IMR-90 (cell line): ENCODE measurements around the gene NXPH1. TPM values are rescaled to one million over a fixed set of nuclear protein-coding genes. Genes with fewer than 3 reads are reported as not detected.

Source experiments
- ATAC-seq: fragments of 200-7000 bp; cut with Tn5 transposase; 2 replicates; pipeline ENCODE4 v1.9.1; 2020; ENCODE audit warnings: low read depth, mild to moderate bottlenecking, moderate library complexity
- BruUV-seq: library from RNA; stranded (reverse); fragments of 400-500 nt; replicated peaks from 2 replicates; lab custom pipeline; 2021; lab: Mats Ljungman, UMichigan
- CTCF ChIA-PET: fragments of 300-600 bp; formaldehyde crosslinking; extraction: SDS; loops from one replicate; lab custom pipeline; 2021; ENCODE audit warnings: antibody characterized with exemption; lab: Yijun Ruan, JAX
- POLR2A ChIA-PET: fragments of 300-600 bp; sonication (Branson Sonifier 250); formaldehyde crosslinking; loops from one replicate; lab custom pipeline; 2022; ENCODE audit warnings: antibody characterized with exemption; ENCODE audit not compliant: unreplicated experiment; lab: Charles Lee
- DNase-seq: peaks from one replicate; pipeline ENCODE4 v3.0.0; 2013
- H2AFZ ChIP-seq: replicated peaks from 2 replicates; pipeline ENCODE3; 2013; ENCODE audit warnings: low read length, mild to moderate bottlenecking; ENCODE audit not compliant: poor library complexity
- H2AK5ac ChIP-seq: 2 replicates; pipeline ENCODE4 v1.6.1; 2013; ENCODE audit warnings: low read depth, low read length, inconsistent platforms
- H2AK9ac ChIP-seq: replicated peaks from 2 replicates; pipeline ENCODE3; 2013; ENCODE audit warnings: mild to moderate bottlenecking, low read depth, low read length, moderate library complexity; ENCODE audit not compliant: poor library complexity
- H2BK120ac ChIP-seq: 2 replicates; pipeline ENCODE4 v1.6.1; 2013; ENCODE audit warnings: low read depth, low read length, inconsistent platforms
- H2BK15ac ChIP-seq: 3 replicates; pipeline ENCODE4 v1.6.1; 2013; ENCODE audit warnings: low read depth, low read length, inconsistent platforms
- H2BK20ac ChIP-seq: 2 replicates; pipeline ENCODE4 v1.6.1; 2013; ENCODE audit warnings: low read depth, mild to moderate bottlenecking, inconsistent platforms, low read length, moderate library complexity
- H2BK5ac ChIP-seq: 2 replicates; pipeline ENCODE4 v1.6.1; 2013; ENCODE audit warnings: mild to moderate bottlenecking, low read depth, low read length, inconsistent platforms; ENCODE audit not compliant: poor library complexity, severe bottlenecking
- H3K14ac ChIP-seq: replicated peaks from 2 replicates; pipeline ENCODE4 v1.6.1; 2013; ENCODE audit warnings: low read depth, low read length, inconsistent platforms
- H3K18ac ChIP-seq: 2 replicates; pipeline ENCODE4 v1.6.1; 2013; ENCODE audit warnings: low read depth, low read length, control low read depth
- H3K23ac ChIP-seq: 2 replicates; pipeline ENCODE4 v1.6.1; 2013; ENCODE audit warnings: low read depth, low read length, inconsistent platforms
- H3K27ac ChIP-seq: 2 replicates; pipeline ENCODE4 v1.5.1; 2013; ENCODE audit warnings: mild to moderate bottlenecking, control low read depth, low read length; ENCODE audit not compliant: insufficient read depth
- H3K27me3 ChIP-seq: 2 replicates; pipeline ENCODE4 v1.6.1; 2013; ENCODE audit warnings: low read length; ENCODE audit not compliant: control insufficient read depth, insufficient read depth
- H3K36me3 ChIP-seq: 2 replicates; pipeline ENCODE4 v1.6.1; 2013; ENCODE audit warnings: low read length, mixed read lengths; ENCODE audit not compliant: control insufficient read depth, insufficient read depth
- H3K4ac ChIP-seq: 2 replicates; pipeline ENCODE4 v1.6.1; 2013; ENCODE audit warnings: low read depth, low read length, inconsistent platforms
- H3K4me1 ChIP-seq: 2 replicates; pipeline ENCODE4 v1.6.1; 2013; ENCODE audit warnings: low read length, mixed read lengths; ENCODE audit not compliant: control insufficient read depth, insufficient read depth
- H3K4me2 ChIP-seq: 2 replicates; pipeline ENCODE4 v1.6.1; 2013; ENCODE audit warnings: low read depth, mild to moderate bottlenecking, control low read depth, low read length, moderate library complexity
- H3K4me3 ChIP-seq: 2 replicates; pipeline ENCODE4 v1.5.1; 2013; ENCODE audit warnings: low read depth, mild to moderate bottlenecking, control low read depth, low read length, moderate library complexity; ENCODE audit not compliant: insufficient read depth
- H3K56ac ChIP-seq: 2 replicates; pipeline ENCODE4 v1.6.1; 2013; ENCODE audit warnings: low read length, inconsistent platforms; ENCODE audit not compliant: insufficient read depth; ENCODE audit errors: extremely low read depth
- H3K79me1 ChIP-seq, 2 experiments: 2 replicates each; pipeline ENCODE4 v1.6.1; 2013; ENCODE audit warnings: low read length in 2 of 2, inconsistent platforms in 1 of 2, low read depth in 1 of 2
- H3K9ac ChIP-seq: 2 replicates; pipeline ENCODE4 v1.6.1; 2013; ENCODE audit warnings: low read depth, low read length, control low read depth
- H3K9me1 ChIP-seq: 2 replicates; pipeline ENCODE4 v1.6.1; 2013; ENCODE audit warnings: low read length, inconsistent platforms; ENCODE audit not compliant: insufficient read depth
- H3K9me3 ChIP-seq: 2 replicates; pipeline ENCODE4 v1.6.1; 2013; ENCODE audit warnings: low read length; ENCODE audit not compliant: control insufficient read depth, insufficient read depth
- H4K20me1 ChIP-seq: 2 replicates; pipeline ENCODE4 v1.6.1; 2013; ENCODE audit warnings: low read length, inconsistent platforms; ENCODE audit not compliant: insufficient read depth
- H4K5ac ChIP-seq: 2 replicates; pipeline ENCODE4 v1.6.1; 2013; ENCODE audit warnings: mild to moderate bottlenecking, low read depth, low read length, control low read depth
- H4K8ac ChIP-seq, 2 experiments: 2 replicates each; pipeline ENCODE4 v1.6.1; 2013; ENCODE audit warnings: low read depth in 2 of 2, low read length in 2 of 2, control low read depth in 1 of 2, inconsistent platforms in 1 of 2
- H4K91ac ChIP-seq: 2 replicates; pipeline ENCODE4 v1.6.1; 2013; ENCODE audit warnings: low read depth, low read length, inconsistent platforms; ENCODE audit not compliant: insufficient read depth
- CEBPB ChIP-seq: IDR thresholded peaks from 2 replicates; pipeline ENCODE4 v1.6.1; 2012; ENCODE audit warnings: low read depth, low read length, improper control_type of control experiment
- CHD1 ChIP-seq: IDR thresholded peaks from 2 replicates; pipeline ENCODE4 v1.6.1; 2012; ENCODE audit warnings: low read depth, low read length, improper control_type of control experiment
- FOS ChIP-seq: fragments of 150-350 bp; IDR thresholded peaks from 2 replicates; pipeline ENCODE4 v1.6.1; 2016; ENCODE audit warnings: low read depth, low read length
- MAZ ChIP-seq: IDR thresholded peaks from 2 replicates; pipeline ENCODE4 v1.6.1; 2012; ENCODE audit warnings: low read depth, mild to moderate bottlenecking, low read length, improper control_type of control experiment, moderate library complexity, borderline replicate concordance
- RAD21 ChIP-seq: IDR thresholded peaks from 2 replicates; pipeline ENCODE4 v1.6.1; 2012; ENCODE audit warnings: low read length, improper control_type of control experiment
- RFX5 ChIP-seq: IDR thresholded peaks from 2 replicates; pipeline ENCODE4 v1.8.0; 2012; ENCODE audit warnings: low read depth, mild to moderate bottlenecking, low read length, moderate library complexity
- WGBS, 2 experiments: methylation state at CpG; one replicate each; pipeline versions ENCODE4 v1.1.5 to v1.1.7; 2013; ENCODE audit warnings: missing lambda C conversion rate in 2 of 2; ENCODE audit not compliant: insufficient read length in 1 of 2; ENCODE audit errors: extremely low coverage in 2 of 2; 5-methylcytosine and 5-hydroxymethylcytosine counted together
- dilution Hi-C: fragments of 300-500 bp; cut with HindIII; formaldehyde crosslinking; loops from one replicate; pipeline ENCODE4 v1.14.3; 2018; ENCODE audit warnings: low sequenced_read_pairs; ENCODE audit not compliant: unreplicated experiment
- in situ Hi-C: fragments of 300-500 bp; cut with MboI; formaldehyde crosslinking; loops from 3 replicates; pipeline ENCODE4 v1.14.3; 2019; ENCODE audit warnings: low sequenced_read_pairs, inconsistent platforms, mixed read lengths
- intact Hi-C: fragments of 100-400 bp; cut with micrococcal nuclease; formaldehyde crosslinking; loops from 2 replicates; pipeline ENCODE4 v1.10.0; 2022
- polyA plus RNA-seq, 3 experiments: library from polyadenylated mRNA; depleted of rRNA; stranded (reverse); fragments of >200 nt; gene quantifications; 2 replicates each; pipeline ENCODE4 v1.2.3, GENCODE V29; 2012; ENCODE audit warnings: low replicate concordance in 1 of 3
- total RNA-seq: library from RNA; depleted of rRNA; stranded (reverse); fragments of >200 nt; gene quantifications from 2 replicates; pipeline ENCODE4 v1.2.3, GENCODE V29; 2012
- TF ChIP-seq, protein P1 (sequence below): conservative IDR thresholded peaks from 2 replicates; pipeline ENCODE4 v1.5.1; 2012; ENCODE audit warnings: mild to moderate bottlenecking, low read depth, low read length, improper control_type of control experiment

NXPH1 gene
- total and polyA plus RNA-seq, 2 of the 4 experiments (the other 2 are of a cell fraction): not detected

DNA sequence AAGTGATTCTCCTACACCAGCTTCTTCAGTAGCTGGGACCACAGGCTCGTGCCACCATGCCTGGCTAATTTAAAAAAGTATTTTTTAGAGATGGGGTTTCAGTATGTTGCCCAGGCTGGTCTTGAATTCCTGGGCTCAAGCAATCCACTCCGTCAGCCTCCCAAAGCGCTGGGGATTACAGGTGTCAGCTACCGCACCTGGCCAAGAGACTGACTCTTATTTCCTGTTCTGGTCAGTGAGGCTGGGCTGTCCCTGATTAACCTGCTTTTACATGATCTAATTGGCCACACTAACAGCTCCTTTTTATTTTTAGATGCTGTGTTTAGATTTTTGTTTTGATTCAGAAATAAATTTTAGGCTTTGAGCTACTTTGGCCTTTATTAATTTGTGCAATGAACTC is 203.9 kb downstream of the NXPH1 start:
- Histone ChIP-seq H3K27ac (no peak overlapping the region), H2BK15ac (no peak overlapping the region), H3K9me1 (no peaks in the 10 kb centered on the region), H3K4me2 (no peak overlapping the region), H3K56ac (no peak overlapping the region), H3K23ac (no peak overlapping the region), H2AFZ (no peak overlapping the region), H4K20me1 (no peaks in the 10 kb centered on the region), H3K79me1 (no peaks in the 10 kb centered on the region), H2AK9ac (no peak overlapping the region), H4K91ac (no peak overlapping the region), H3K9ac (no peak overlapping the region), H3K4me1 (no peaks in the 10 kb centered on the region), H3K18ac (no peak overlapping the region), H4K5ac (no peak overlapping the region), H3K9me3 (peaks cover 8% of the 10 kb centered on the region), H3K36me3 (no peaks in the 10 kb centered on the region), H2AK5ac (no peak overlapping the region), H4K8ac (no peak overlapping the region), H2BK120ac (no peak overlapping the region), H3K14ac (no peak overlapping the region), H3K4ac (no peak overlapping the region), H2BK20ac (no peak overlapping the region), H3K4me3 (no peak overlapping the region), H2BK5ac (no peak overlapping the region), H3K27me3 (no peaks in the 10 kb centered on the region)
- no TSS peak for BruUV-seq
- 70% methylated on average over 2 of the region's 4 CpGs; no CpG with 5 or more reads in 1 of the 2 experiments for WGBS, 2 experiments
- in situ Hi-C loops (no loop called here), intact Hi-C loops (no loop called here), dilution Hi-C loops (no loop called here)
- no peak for ATAC-seq
- POLR2A ChIA-PET: no interaction called here
- CTCF ChIA-PET: no interaction called here
- no peak for DNase-seq
- TF ChIP-seq FOS (no peak), CEBPB (no peak), RAD21 (no peak), RFX5 (no peak), CHD1 (no peak), MAZ (no peak)
- TF ChIP-seq, protein P1, sequence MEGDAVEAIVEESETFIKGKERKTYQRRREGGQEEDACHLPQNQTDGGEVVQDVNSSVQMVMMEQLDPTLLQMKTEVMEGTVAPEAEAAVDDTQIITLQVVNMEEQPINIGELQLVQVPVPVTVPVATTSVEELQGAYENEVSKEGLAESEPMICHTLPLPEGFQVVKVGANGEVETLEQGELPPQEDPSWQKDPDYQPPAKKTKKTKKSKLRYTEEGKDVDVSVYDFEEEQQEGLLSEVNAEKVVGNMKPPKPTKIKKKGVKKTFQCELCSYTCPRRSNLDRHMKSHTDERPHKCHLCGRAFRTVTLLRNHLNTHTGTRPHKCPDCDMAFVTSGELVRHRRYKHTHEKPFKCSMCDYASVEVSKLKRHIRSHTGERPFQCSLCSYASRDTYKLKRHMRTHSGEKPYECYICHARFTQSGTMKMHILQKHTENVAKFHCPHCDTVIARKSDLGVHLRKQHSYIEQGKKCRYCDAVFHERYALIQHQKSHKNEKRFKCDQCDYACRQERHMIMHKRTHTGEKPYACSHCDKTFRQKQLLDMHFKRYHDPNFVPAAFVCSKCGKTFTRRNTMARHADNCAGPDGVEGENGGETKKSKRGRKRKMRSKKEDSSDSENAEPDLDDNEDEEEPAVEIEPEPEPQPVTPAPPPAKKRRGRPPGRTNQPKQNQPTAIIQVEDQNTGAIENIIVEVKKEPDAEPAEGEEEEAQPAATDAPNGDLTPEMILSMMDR: no peak
